Neural progenitor cell (in vitro differentiated cells): ENCODE results near the gene DISP2.

ENCODE experiments used
- EZH2 ChIP-seq: fragments of 200-600 bp; sonication (generic); IDR thresholded peaks from 2 replicates; pipeline ENCODE4 v1.6.1; 2017; ENCODE audit warnings: antibody characterized with exemption, mild to moderate bottlenecking, moderate library complexity
- TF ChIP-seq, protein P1 (sequence below): fragments of 200-600 bp; sonication (generic); IDR thresholded peaks from 2 replicates; pipeline ENCODE4 v1.5.1; 2017; ENCODE audit warnings: antibody characterized with exemption, mild to moderate bottlenecking

- no peak for TF ChIP-seq EZH2
- TF ChIP-seq, protein P1, sequence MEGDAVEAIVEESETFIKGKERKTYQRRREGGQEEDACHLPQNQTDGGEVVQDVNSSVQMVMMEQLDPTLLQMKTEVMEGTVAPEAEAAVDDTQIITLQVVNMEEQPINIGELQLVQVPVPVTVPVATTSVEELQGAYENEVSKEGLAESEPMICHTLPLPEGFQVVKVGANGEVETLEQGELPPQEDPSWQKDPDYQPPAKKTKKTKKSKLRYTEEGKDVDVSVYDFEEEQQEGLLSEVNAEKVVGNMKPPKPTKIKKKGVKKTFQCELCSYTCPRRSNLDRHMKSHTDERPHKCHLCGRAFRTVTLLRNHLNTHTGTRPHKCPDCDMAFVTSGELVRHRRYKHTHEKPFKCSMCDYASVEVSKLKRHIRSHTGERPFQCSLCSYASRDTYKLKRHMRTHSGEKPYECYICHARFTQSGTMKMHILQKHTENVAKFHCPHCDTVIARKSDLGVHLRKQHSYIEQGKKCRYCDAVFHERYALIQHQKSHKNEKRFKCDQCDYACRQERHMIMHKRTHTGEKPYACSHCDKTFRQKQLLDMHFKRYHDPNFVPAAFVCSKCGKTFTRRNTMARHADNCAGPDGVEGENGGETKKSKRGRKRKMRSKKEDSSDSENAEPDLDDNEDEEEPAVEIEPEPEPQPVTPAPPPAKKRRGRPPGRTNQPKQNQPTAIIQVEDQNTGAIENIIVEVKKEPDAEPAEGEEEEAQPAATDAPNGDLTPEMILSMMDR: no peak
Measured at GRCh38 chr15:40379374-40379773, 21.4 kb downstream of the DISP2 start.
